SK-N-SH (cell line): Measurements from ENCODE around the gene TPO. TPM values are rescaled to one million over a fixed set of nuclear protein-coding genes. Genes with fewer than 3 reads are reported as not detected.

ENCODE experiments used
- CTCF ChIA-PET: fragments of 300-600, 350-600 bp; formaldehyde crosslinking; extraction: SDS; loops from one replicate; lab custom pipeline; 2021; lab: Yijun Ruan, JAX
- POLR2A ChIA-PET: fragments of 350-600 bp; sonication (Branson Sonifier 250); formaldehyde crosslinking; extraction: SDS; loops from one replicate; lab custom pipeline; 2020; ENCODE audit warnings: antibody characterized with exemption, inconsistent platforms; lab: Yijun Ruan, JAX
- DNase-seq: peaks from one replicate; pipeline ENCODE4 v3.0.0; 2012
- H2AFZ ChIP-seq: fragments of 200-600 bp; sonication (generic); 2 replicates; pipeline ENCODE4 v1.8.1; 2016; ENCODE audit warnings: antibody characterized with exemption, mild to moderate bottlenecking, low read depth
- H3F3A ChIP-seq: fragments of 200-600 bp; sonication (generic); replicated peaks from 2 replicates; pipeline ENCODE3; 2016; ENCODE audit warnings: antibody characterized with exemption, mild to moderate bottlenecking; ENCODE audit not compliant: insufficient read depth
- H3K27ac ChIP-seq, 2 experiments: fragments of 200-500 bp in 1 of 2; fragments of 200-600 bp in 1 of 2; sonication (Bioruptor generic) in 1 of 2; sonication (generic), shearing (Covaris generic) in 1 of 2; 2 replicates each; pipeline versions ENCODE4 v1.5.1 to v1.6.1; 2014 to 2016; ENCODE audit warnings: low read depth in 2 of 2, inconsistent platforms in 1 of 2, low read length in 1 of 2, mild to moderate bottlenecking in 1 of 2, mixed read lengths in 1 of 2
- H3K27me3 ChIP-seq: fragments of 200-600 bp; sonication (generic), shearing (Covaris generic); 2 replicates; pipeline ENCODE4 v1.6.1; 2016; ENCODE audit warnings: mixed run types; ENCODE audit not compliant: insufficient read depth
- H3K36me3 ChIP-seq, 2 experiments: fragments of 200-500 bp in 1 of 2; fragments of 200-600 bp in 1 of 2; sonication (Bioruptor generic) in 1 of 2; sonication (generic) in 1 of 2; replicated peaks in 1 of 2; 2 replicates each; pipeline versions ENCODE3 to v1.5.1; 2014 to 2016; ENCODE audit warnings: low read length in 1 of 2, mild to moderate bottlenecking in 1 of 2; ENCODE audit not compliant: insufficient read depth in 2 of 2, control insufficient read depth in 1 of 2
- H3K4me1 ChIP-seq, 2 experiments: fragments of 200-500 bp in 1 of 2; fragments of 200-600 bp in 1 of 2; sonication (Bioruptor generic) in 1 of 2; sonication (generic), shearing (Covaris generic) in 1 of 2; 2 replicates each; pipeline versions ENCODE4 v1.5.1 to v1.6.1; 2014 to 2016; ENCODE audit warnings: low read depth in 1 of 2, low read length in 1 of 2, mixed run types in 1 of 2; ENCODE audit not compliant: insufficient read depth in 2 of 2, control insufficient read depth in 1 of 2
- H3K4me2 ChIP-seq: fragments of 200-600 bp; sonication (generic), shearing (Covaris generic); 2 replicates; pipeline ENCODE4 v1.6.1; 2017; ENCODE audit warnings: mixed run types
- H3K4me3 ChIP-seq, 2 experiments: fragments of 200-500 bp in 1 of 2; fragments of 200-600 bp in 1 of 2; sonication (Bioruptor generic) in 1 of 2; sonication (generic), shearing (Covaris generic) in 1 of 2; 2 replicates each; pipeline versions ENCODE4 v1.5.1 to v1.8.1; 2014 to 2016; ENCODE audit warnings: low read depth in 2 of 2, inconsistent platforms in 1 of 2, low read length in 1 of 2, mild to moderate bottlenecking in 1 of 2, mixed read lengths in 1 of 2, moderate library complexity in 1 of 2
- H3K79me2 ChIP-seq: fragments of 200-600 bp; sonication (generic); 2 replicates; pipeline ENCODE4 v1.8.1; 2017; ENCODE audit warnings: mild to moderate bottlenecking; ENCODE audit not compliant: insufficient read depth
- H3K9ac ChIP-seq: fragments of 200-600 bp; sonication (generic); 2 replicates; pipeline ENCODE4 v1.6.1; 2017; ENCODE audit warnings: mixed run types
- H3K9me2 ChIP-seq: fragments of 200-600 bp; sonication (generic); 2 replicates; pipeline ENCODE4 v1.6.1; 2017; ENCODE audit warnings: mixed run types
- H3K9me3 ChIP-seq: fragments of 200-600 bp; sonication (generic); 2 replicates; pipeline ENCODE4 v1.6.1; 2017; ENCODE audit warnings: mixed run types, mild to moderate bottlenecking, moderate library complexity
- H4K20me1 ChIP-seq: fragments of 200-600 bp; sonication (generic); 2 replicates; pipeline ENCODE4 v1.6.1; 2017; ENCODE audit warnings: mild to moderate bottlenecking, mixed run types; ENCODE audit not compliant: insufficient read depth
- FOSL2 ChIP-seq: IDR thresholded peaks from 2 replicates; pipeline ENCODE4 v1.4.0; 2012; ENCODE audit warnings: low read depth, mild to moderate bottlenecking, moderate library complexity, borderline replicate concordance
- IRF3 ChIP-seq: fragments of 150-350 bp; IDR thresholded peaks from 2 replicates; pipeline ENCODE4 v1.6.1; 2016; ENCODE audit warnings: mild to moderate bottlenecking, low read depth, low read length
- JUND ChIP-seq: IDR thresholded peaks from 2 replicates; pipeline ENCODE4 v1.4.0; 2012
- MXI1 ChIP-seq: IDR thresholded peaks from 2 replicates; pipeline ENCODE4 v1.6.1; 2012; ENCODE audit warnings: mild to moderate bottlenecking, low read depth, low read length, improper control_type of control experiment
- NFIC ChIP-seq: IDR thresholded peaks from 2 replicates; pipeline ENCODE4 v1.4.0; 2012; ENCODE audit warnings: borderline replicate concordance
- NRF1 ChIP-seq: IDR thresholded peaks from 2 replicates; pipeline ENCODE4 v1.6.1; 2012; ENCODE audit warnings: low read depth, mild to moderate bottlenecking, low read length
- PBX3 ChIP-seq: IDR thresholded peaks from 2 replicates; pipeline ENCODE4; 2012
- RAD21 ChIP-seq: IDR thresholded peaks from 2 replicates; pipeline ENCODE4 v1.6.1; 2012; ENCODE audit warnings: mild to moderate bottlenecking, low read length
- RXRA ChIP-seq: IDR thresholded peaks from 2 replicates; pipeline ENCODE4 v1.4.0; 2012; ENCODE audit warnings: low read depth, mild to moderate bottlenecking, borderline replicate concordance
- TCF12 ChIP-seq: IDR thresholded peaks from 2 replicates; pipeline ENCODE4 v1.4.0; 2012
- YY1 ChIP-seq: IDR thresholded peaks from 2 replicates; pipeline ENCODE4 v1.4.0; 2012; ENCODE audit warnings: low read depth, mild to moderate bottlenecking
- WGBS: methylation state at CpG from one replicate; pipeline ENCODE4 v1.1.6; 2017; ENCODE audit warnings: low lambda C conversion rate; 5-methylcytosine and 5-hydroxymethylcytosine counted together
- polyA plus RNA-seq, 3 experiments: library from polyadenylated mRNA; depleted of rRNA; stranded (reverse); fragments of >200 nt; gene quantifications; 2 replicates each; pipeline ENCODE4 v1.2.3, GENCODE V29; 2012
- TF ChIP-seq, protein P1 (sequence below): fragments of 200-600 bp; sonication (generic); IDR thresholded peaks from 2 replicates; pipeline ENCODE4 v1.6.1; 2017; ENCODE audit warnings: antibody characterized with exemption, mild to moderate bottlenecking, moderate library complexity
- TF ChIP-seq, protein P2 (sequence below): IDR thresholded peaks from 2 replicates; pipeline ENCODE4 v1.4.0; 2012; ENCODE audit warnings: low read depth, borderline replicate concordance

Gene TPO
- polyA plus RNA-seq, 1 of the 3 experiments (the other 2 are of a cell fraction): not detected

GRCh38 chr2:1521191-1521877 is 108.1 kb downstream of the TPO start:
- no peaks in the 10 kb centered on the region for H3K9me3 ChIP-seq
- no peaks in the 10 kb centered on the region for H3K36me3 ChIP-seq
- H2AFZ ChIP-seq: no peak overlapping the region
- H3K9me2 ChIP-seq: no peaks in the 10 kb centered on the region
- 70% methylated on average over 17 of the region's 21 CpGs for whole genome bisulfite sequencing
- TF ChIP-seq JUND: no peak
- TF ChIP-seq MXI1: no peak
- no peak for TF ChIP-seq NRF1
- TF ChIP-seq TCF12: no peak
- no peak for TF ChIP-seq FOSL2
- no peak for TF ChIP-seq YY1
- no peak for TF ChIP-seq PBX3
- TF ChIP-seq IRF3: no peak
- TF ChIP-seq, protein P1, sequence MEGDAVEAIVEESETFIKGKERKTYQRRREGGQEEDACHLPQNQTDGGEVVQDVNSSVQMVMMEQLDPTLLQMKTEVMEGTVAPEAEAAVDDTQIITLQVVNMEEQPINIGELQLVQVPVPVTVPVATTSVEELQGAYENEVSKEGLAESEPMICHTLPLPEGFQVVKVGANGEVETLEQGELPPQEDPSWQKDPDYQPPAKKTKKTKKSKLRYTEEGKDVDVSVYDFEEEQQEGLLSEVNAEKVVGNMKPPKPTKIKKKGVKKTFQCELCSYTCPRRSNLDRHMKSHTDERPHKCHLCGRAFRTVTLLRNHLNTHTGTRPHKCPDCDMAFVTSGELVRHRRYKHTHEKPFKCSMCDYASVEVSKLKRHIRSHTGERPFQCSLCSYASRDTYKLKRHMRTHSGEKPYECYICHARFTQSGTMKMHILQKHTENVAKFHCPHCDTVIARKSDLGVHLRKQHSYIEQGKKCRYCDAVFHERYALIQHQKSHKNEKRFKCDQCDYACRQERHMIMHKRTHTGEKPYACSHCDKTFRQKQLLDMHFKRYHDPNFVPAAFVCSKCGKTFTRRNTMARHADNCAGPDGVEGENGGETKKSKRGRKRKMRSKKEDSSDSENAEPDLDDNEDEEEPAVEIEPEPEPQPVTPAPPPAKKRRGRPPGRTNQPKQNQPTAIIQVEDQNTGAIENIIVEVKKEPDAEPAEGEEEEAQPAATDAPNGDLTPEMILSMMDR: no peak
- no peak for TF ChIP-seq NFIC
- TF ChIP-seq, protein P2, sequence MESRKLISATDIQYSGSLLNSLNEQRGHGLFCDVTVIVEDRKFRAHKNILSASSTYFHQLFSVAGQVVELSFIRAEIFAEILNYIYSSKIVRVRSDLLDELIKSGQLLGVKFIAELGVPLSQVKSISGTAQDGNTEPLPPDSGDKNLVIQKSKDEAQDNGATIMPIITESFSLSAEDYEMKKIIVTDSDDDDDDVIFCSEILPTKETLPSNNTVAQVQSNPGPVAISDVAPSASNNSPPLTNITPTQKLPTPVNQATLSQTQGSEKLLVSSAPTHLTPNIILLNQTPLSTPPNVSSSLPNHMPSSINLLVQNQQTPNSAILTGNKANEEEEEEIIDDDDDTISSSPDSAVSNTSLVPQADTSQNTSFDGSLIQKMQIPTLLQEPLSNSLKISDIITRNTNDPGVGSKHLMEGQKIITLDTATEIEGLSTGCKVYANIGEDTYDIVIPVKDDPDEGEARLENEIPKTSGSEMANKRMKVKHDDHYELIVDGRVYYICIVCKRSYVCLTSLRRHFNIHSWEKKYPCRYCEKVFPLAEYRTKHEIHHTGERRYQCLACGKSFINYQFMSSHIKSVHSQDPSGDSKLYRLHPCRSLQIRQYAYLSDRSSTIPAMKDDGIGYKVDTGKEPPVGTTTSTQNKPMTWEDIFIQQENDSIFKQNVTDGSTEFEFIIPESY: no peak
- TF ChIP-seq RXRA: no peak
- no peak for TF ChIP-seq RAD21
- H3K27me3 ChIP-seq: no peaks in the 10 kb centered on the region
- no peak overlapping the region for H3K9ac ChIP-seq
- no peak overlapping the region for H3K27ac ChIP-seq
- POLR2A ChIA-PET: no interaction called here
- no peak overlapping the region for H3K4me2 ChIP-seq
- CTCF ChIA-PET: interaction anchor here (1.1 kb wide), 1 partner anchor 382 kb away, joined by 3 read pairs; no protein-coding TSS in a partner anchor
- no peak for DNase-seq
- no peaks in the 10 kb centered on the region for H4K20me1 ChIP-seq
- H3F3A ChIP-seq: no peaks in the 10 kb centered on the region
- H3K4me3 ChIP-seq: no peak overlapping the region
- H3K4me1 ChIP-seq: no peaks in the 10 kb centered on the region; a peak in 1 of 4 replicates
- no peaks in the 10 kb centered on the region for H3K79me2 ChIP-seq
